Iris pigment epithelial cell (primary cell): Measurements from ENCODE around the gene LRRFIP2.
A peak's percentile ranks its signal among the peaks of the same experiment; 100 is the strongest.
"Not testable (repeated sequence)": the region's sequence is repeated elsewhere in the genome, so short reads cannot be mapped to it uniquely, and the experiment has no call there.

Experiments
- DNase-seq: peaks from one replicate; pipeline ENCODE4 v3.0.0-alpha.2; 2011; ENCODE audit warnings: low read depth

The LRRFIP2 gene

GRCh38 chr3:37174532-37175126 is at the start of gene LRRFIP2:
Gene LRRFIP2, minus strand, starts transcription at chr3:37174582. Its CDS starts 25,599 bp downstream, at chr3:37148983.
- DNase-seq, result peak; percentile 89

GRCh38 chr3:37223576-37223975 is 49.2 kb upstream of the LRRFIP2 start:
- DNase-seq, result no peak

- DNase-seq, result peak; percentile 47
Observed at GRCh38 chr3:37223141-37223558, 48.8 kb upstream of the LRRFIP2 start.

- not testable (repeated sequence) for DNase-seq
Observed at GRCh38 chr3:37222542-37222941, 48.2 kb upstream of the LRRFIP2 start.

GRCh38 chr3:37221407-37221806 is 47.0 kb upstream of the LRRFIP2 start:
- DNase-seq, result peak; percentile 89

GRCh38 chr3:37219266-37219665 is 44.9 kb upstream of the LRRFIP2 start:
- no peak for DNase-seq

- DNase-seq, result no peak
Observed at GRCh38 chr3:37218206-37218605, 43.8 kb upstream of the LRRFIP2 start.

- no peak for DNase-seq
Observed at GRCh38 chr3:37217098-37217849, 42.9 kb upstream of the LRRFIP2 start.

- DNase-seq, result no peak
Observed at GRCh38 chr3:37216597-37217097, 42.3 kb upstream of the LRRFIP2 start.

- no peak for DNase-seq
Observed at GRCh38 chr3:37214076-37214475, 39.7 kb upstream of the LRRFIP2 start.

- peak; percentile 9 for DNase-seq
Observed at GRCh38 chr3:37210230-37210629, 35.8 kb upstream of the LRRFIP2 start.

GRCh38 chr3:37208576-37208975 is 34.2 kb upstream of the LRRFIP2 start:
- DNase-seq, result not testable (repeated sequence)

GRCh38 chr3:37208008-37208407 is 33.6 kb upstream of the LRRFIP2 start:
- not testable (repeated sequence) for DNase-seq

- DNase-seq, result peak; percentile 59
Observed at GRCh38 chr3:37206041-37206440, 31.7 kb upstream of the LRRFIP2 start.

- no peak for DNase-seq
Observed at GRCh38 chr3:37204314-37204713, 29.9 kb upstream of the LRRFIP2 start.

GRCh38 chr3:37202035-37202434 is 27.7 kb upstream of the LRRFIP2 start:
- DNase-seq, result no peak

- DNase-seq, result no peak
Observed at GRCh38 chr3:37200141-37200540, 25.8 kb upstream of the LRRFIP2 start.

GRCh38 chr3:37198996-37199395 is 24.6 kb upstream of the LRRFIP2 start:
- DNase-seq, result peak; percentile 57

- no peak for DNase-seq
Observed at GRCh38 chr3:37198547-37198946, 24.2 kb upstream of the LRRFIP2 start.

- peak; percentile 34 for DNase-seq
Observed at GRCh38 chr3:37197810-37198371, 23.5 kb upstream of the LRRFIP2 start.

GRCh38 chr3:37194533-37194932 is 20.2 kb upstream of the LRRFIP2 start:
- no peak for DNase-seq

- DNase-seq, result no peak
Observed at GRCh38 chr3:37190667-37191066, 16.3 kb upstream of the LRRFIP2 start.

- DNase-seq, result no peak
Observed at GRCh38 chr3:37189109-37189508, 14.7 kb upstream of the LRRFIP2 start.
